Activated CD4-positive, alpha-beta T cell treated with anti-CD3 and anti-CD28 coated beads for 24 hours (primary cell): ENCODE data around the gene HOGA1.
"Not testable (repeated sequence)": the region's sequence is repeated elsewhere in the genome, so short reads cannot be mapped to it uniquely, and the experiment has no call there.

ENCODE experiments used
- DNase-seq, 2 donors: peaks; one replicate each; pipeline ENCODE4 v3.0.0-alpha.2; 2020; ENCODE audit warnings: low read depth in 2 of 2

The HOGA1 gene

DNA sequence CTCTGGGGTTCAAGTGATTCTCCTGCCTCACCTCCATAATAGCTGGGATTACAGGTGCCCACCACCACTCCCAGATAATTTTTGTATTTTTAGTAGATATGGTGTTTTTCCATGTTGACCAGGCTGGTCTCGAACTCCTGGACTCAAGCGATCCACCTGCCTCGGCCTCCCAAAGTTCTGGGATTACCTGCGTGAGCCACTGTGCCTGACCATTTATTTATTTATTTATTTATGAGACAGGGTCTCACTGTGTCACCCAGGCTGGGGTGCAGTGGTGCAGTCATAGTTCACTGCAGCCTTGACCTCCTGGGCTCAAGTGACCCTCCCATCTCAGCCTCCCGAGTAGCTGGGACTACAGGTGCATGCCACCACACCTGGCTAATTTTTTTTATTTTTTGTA lies 29.9 kb upstream of the HOGA1 start:
- not testable (repeated sequence) for DNase-seq

DNA sequence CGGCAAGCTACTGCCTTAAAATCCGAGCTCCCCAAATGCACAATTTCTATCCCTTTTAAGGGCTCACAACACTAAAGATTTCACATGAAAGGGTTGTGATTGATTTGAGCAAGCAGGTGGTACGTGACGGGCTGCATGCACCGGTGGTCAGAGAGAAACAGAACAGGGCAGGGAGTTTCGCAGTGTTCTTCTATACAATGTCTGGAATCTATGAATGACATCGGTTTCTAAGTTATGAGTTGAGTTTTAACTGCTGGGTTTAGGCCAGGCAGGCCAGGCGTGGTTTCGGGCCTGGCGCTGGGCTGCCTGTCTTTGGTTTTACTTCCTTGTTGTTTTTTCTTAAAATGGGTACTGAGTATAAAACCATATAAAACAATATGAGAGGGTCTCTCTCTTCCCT lies 28.6 kb upstream of the HOGA1 start:
- not testable (repeated sequence) for DNase-seq

DNA sequence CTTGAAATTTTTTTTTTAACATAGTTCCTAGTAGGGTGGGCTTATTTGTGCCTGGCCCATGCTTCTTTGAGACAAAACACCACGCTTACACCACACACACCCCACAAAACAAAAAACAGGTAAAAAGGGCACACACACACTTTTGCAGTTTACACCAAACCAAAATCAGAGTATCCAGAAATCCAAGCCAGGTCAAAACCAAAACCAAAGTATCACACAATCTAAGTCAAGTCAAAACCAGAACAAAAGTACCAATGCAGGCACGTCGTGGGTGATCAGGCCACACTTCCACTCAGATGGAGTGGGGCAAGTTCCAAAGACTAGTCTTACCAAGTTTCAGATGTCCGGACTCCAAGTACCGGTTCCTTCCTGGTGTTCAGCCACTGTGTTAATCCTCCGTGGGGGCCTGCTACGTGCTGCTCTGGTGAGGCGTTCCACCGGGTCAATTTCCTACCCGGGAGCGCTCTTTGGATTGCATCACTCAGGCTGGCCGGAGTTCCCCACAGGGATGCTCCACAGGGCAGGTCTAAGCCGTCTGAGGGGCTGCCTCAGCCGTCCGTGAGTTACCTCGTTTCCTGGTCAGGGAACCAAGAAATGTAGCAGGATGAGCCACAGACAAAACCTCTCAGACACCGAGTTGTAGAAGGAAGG lies 23.3 kb upstream of the HOGA1 start:
- DNase-seq: not testable (repeated sequence)

DNA sequence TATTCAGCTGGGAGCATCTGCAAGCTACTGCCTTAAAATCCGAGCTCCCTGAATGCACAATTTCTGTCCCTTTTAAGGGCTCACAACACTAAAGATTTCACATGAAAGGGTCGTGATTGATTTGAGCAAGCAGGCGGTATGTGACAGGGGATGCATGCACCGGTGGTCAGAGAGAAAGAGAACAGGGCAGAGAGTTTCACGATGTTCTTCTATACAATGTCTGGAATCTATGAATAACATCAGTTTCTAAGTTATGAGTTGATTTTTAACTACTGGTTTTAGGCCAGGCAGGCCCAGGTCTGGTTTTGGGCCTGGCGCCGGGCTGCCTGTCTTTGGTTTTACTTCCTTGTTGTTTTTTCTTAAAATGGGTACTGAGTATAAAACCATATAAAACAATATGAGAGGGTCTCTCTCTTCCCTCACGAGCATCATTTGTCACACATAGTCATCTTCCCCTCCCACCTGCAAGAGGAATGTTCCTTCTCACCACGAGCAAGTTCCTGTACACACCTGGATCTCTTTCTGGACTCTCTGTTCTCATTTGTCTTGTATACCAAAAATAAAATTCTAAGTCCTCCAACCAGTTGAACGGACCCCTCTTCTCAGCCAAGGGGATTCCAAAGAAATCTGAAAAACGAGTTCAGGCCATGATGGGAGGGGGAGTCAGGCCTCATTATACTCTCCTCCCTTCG lies 22.7 kb upstream of the HOGA1 start:
- not testable (repeated sequence) for DNase-seq

DNA sequence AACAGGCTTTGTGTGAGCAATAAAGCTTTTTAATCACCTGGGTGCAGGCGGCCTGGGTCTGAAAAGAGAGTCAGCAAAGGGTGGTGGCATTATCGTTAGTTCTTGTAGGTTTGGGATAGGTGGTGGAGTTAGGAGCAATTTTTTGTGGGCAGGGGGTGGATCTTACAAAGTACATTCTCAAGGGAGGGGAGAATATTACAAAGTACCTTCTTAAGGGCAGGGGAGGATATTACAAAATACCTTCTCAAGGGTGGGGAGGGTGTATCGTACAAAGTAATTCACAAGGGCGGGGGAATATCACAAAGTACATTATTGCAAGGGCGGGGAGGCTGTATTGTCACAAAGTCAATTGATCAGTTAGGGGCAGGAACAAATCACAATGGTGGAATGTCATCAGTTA lies 21.9 kb upstream of the HOGA1 start:
- not testable (repeated sequence) for DNase-seq

DNA sequence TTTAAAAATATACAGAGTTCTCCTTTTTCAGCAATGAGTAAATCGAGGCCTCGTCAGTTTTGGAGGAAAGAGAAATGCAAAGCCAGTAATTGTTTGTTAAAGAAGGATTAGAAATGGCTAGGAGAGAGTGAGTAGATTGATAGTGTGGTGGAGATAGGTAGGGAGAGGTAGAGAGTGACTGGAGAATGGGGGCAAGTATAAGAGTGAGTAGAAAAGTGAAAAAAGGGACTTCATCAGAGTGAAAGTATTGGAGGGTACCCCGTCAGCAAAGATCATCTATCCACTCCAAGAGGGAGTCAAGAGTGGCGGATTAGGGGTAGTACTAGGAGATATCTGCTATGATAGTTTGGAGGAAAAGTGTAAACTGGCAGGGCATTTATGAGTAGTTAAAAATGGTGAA lies 20.9 kb upstream of the HOGA1 start:
- DNase-seq: no peak

DNA sequence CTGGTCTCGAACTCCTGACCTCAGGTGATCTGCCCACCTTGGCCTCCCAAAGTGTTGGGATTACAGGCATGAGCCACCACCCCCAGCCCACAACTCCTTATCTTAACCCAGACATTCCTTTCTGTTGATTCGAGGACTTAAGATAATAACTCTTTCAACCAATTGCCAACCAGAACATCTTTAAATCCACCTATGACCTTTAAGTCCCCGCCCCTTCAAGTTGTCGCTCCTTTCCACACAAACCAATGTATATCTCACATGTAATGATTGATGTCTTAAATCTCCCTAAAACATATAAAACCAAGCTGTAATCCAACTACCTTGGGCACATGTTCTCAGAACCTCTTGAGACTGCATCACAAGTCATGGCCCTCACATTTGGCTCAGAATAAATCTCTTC lies 19.4 kb upstream of the HOGA1 start:
- DNase-seq: no peak

DNA sequence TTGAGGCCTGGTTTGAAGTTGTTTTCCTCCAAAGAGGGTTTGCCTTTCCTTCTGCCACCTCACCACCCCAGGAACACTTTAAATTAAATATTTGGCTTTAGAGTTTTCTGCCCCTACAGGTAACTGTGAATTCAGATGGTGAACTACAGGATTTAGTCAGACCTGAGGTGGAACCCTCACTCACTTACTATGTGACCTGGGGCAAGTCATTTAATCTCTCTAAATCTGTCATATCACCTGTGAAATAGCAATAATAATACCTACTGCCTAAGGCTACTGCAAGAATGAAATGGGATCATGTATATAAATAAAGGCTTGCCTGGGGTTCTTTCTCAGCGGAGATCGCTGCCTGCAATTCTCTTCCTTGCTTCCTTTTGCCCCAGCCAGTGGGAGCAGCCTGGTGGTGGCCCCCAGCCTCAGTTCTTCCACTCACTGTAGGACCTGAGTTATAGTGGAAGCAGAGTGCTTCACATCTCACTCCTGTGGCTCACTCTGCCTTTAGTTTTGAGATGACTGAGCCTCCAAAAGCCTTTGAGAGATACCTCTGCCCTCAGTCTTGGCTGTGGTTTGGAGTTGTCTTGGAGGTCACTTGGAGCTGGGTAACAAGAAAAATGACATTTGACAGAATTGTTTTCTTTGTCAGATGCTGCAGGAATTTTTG lies 17.7 kb upstream of the HOGA1 start:
- DNase-seq: no peak

DNA sequence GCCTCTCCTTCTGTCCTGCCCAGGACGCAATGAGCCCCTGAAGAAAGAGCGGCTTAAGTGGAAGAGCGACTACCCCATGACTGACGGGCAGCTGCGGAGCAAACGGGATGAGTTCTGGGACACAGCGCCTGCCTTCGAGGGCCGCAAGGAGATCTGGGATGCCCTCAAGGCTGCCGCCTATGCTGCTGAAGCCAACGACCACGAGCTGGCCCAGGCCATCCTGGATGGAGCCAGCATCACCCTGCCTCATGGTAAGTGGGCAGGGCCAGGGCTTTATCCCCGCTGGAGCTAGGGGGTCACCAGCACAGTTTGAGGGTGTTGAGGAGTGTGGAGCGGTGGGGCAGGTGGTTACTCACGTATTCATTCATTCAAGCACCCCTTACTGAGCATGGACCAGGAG lies 16.3 kb upstream of the HOGA1 start:
- DNase-seq: no peak

DNA sequence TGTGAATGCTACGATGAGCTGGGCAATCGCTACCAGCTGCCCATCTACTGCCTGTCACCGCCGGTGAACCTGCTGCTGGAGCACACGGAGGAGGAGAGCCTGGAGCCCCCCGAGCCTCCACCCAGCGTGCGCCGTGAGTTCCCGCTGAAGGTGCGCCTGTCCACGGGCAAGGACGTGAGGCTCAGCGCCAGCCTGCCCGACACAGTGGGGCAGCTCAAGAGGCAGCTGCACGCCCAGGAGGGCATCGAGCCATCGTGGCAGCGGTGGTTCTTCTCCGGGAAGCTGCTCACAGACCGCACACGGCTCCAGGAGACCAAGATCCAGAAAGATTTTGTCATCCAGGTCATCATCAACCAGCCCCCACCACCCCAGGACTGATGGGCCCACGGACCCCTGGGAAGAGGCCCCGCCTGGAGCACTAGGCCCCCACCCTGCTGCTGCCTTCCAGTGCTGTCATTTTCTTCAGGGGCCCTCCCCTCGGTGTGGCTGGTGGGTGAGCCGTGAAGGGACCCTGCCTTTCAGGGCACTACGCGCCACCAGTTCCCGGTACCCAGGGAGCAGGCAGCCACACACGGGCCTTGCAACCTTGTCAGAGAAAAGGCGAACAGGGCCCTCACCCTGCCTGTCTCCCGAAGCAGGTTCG lies 13.9 kb upstream of the HOGA1 start:
- no peak for DNase-seq

DNA sequence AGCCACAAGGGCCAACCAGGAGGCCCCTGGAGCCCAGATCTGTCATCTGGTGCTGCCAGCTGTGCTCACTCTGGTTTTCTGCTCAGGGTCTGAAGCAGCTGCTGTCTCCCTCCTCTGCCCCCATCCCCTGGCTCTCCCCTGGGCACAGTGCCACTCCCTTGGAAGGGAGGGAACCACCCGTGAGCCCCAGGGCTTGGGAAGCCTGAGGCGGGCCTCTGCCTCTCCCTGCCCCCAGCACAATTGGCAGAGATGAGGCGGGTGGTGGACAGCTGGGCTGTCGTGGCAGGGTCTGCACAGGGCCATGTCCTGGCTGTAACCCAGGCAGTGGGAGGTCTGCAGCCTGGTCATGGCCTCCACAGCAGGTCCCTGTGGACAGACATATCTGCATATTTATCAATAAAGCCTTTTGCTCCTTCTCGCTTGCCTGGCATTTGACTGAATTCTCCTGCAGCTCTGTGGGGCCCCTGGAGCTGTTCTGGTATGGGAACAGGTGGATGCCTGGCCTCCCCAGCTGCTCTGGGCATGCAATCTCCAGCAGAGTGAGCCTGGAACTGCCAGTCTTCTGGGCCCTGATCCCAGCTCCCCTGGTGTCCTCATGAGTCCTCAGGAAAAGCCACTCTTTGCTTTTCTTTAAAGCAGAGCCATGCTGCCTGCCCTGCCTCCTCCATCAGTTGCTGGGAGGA lies 13.3 kb upstream of the HOGA1 start:
- no peak for DNase-seq

DNA sequence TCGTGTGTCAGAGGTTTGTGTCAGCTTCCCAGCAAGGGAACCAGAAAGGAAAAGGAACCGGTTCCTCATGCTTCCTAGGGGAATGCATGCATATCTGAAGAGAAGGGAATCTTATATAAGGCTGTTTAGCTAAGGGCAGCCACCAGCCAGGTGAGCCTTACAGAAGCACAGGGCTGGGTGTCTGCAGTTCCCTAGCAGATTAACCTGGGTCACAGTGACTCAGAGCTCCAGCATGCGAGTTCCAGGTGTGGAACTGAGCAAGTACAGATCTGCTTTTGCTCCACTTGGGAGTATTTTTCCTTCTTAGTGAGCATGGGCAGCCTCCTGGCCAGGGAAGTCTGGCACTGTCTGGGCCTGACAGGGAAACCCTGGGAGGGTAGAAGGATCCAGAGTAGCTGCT lies 12.6 kb upstream of the HOGA1 start:
- no peak for DNase-seq

DNA sequence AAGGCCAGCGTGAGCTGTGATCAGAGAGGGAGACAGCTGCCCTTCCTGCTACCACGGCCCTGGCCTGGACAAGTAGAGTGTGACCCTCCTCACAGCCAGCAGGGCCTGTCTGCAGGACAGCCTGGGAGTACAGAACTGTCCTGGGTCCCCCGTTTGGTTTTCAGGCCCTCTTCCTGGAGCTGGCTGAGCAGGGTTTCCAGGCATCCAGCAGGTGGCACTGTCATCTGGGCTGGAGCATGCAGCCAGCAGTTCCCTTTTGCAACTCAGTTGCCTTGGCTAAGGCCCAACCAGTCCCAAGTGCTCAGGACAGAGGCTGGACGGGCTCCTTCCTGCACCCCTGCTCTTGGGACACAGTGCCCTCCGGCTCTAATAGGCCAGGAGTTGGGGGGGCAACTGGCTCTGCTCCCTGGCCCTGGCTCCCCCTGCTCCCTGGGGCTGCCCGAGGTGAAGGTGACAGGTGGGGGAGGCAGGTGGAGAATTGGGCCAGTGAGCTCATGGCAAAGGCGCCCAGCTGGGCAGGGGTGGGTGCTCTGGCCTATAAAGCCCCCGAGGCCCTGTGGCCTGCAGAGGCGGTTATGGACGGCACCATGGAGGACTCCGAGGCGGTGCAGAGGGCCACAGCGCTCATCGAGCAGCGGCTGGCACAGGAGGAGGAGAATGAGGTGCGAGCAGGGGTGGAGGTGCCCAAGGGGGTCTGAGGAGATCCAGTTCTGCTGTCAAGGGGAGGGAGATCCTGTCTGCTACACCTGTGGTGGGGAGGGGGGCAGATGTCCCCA lies 11.8 kb upstream of the HOGA1 start, which contains the start of gene ANKRD2:
Gene ANKRD2 (plus strand): TSS at position 566 of the 776 bp plus-strand sequence. CDS start 10 bp downstream, at position 576.
- peak; percentile 29 to 47 for DNase-seq

DNA sequence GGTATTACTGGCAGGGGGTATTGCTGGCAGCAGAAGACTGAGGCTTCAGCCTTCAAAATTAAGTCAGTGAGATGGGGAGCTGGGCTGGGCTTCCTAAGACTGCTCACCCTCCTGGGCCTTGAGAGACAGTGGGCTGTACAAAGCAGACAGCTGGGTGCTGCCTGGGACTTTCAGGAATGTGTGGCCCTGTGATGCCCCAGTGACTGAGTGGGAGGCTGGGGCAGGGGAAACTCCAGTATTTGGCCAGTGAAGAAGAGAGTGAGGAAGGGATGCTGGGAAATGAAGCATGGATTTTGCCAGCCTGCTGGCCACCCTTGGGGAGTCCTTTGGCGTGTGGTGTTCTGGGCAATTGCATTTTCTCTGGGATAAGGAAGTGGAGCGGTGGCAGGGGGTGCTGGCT lies 11.2 kb upstream of the HOGA1 start:
- DNase-seq: no peak

DNA sequence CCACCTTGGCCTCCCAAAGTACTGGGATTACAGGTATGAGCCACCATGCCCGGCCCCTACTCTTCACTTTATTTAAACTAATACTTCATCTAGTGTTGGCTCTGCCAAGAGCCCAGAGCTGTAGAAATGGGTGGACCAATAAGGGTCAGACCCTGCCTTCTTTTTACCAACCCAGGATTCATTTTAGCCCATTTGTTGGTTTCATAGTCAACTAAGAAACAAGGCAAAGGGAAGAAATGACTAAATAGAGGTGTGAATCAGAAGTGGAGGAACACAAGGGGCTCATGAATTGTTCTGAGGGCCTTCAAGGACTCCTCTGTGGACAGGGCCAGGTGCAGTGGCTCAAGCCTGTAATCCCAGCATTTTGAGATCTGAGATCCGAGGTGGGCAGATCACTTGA lies 10.5 kb upstream of the HOGA1 start:
- no peak for DNase-seq

DNA sequence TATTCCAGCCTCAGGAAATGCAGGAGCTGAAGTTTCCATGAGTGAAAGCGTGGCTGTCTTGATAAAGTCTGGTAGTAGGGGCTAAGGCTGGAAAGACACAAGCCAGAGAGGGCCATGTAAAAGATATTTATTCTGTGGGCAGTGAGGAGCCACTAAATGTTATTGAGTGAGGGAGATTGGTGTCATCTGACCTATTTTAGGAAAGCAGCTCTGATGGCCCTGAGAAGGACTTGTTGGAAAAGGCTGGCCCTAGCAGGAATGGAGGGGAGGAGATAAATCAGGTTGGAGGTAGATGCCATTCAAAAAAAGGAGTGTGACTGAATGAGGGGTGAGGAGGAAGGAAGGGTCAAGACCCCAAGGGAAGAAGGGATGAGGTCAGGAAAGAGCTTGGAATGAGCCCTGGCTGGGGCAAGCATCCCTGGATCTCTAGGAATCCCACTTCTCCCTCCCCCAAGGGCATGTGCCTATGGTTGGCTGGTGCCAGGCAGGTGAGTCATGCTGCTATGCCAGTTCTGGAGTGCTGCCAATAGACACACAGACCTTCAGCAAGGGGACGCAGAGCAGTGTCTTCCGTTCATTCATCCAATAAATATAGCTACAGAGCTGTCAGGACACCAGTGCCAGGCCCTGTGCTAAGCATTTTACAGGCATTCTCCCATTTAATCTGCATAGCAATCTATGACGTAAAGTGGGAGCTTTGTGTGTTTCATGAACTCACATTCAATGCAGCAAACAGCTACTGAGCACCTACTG lies 9.6 kb upstream of the HOGA1 start:
- no peak for DNase-seq

DNA sequence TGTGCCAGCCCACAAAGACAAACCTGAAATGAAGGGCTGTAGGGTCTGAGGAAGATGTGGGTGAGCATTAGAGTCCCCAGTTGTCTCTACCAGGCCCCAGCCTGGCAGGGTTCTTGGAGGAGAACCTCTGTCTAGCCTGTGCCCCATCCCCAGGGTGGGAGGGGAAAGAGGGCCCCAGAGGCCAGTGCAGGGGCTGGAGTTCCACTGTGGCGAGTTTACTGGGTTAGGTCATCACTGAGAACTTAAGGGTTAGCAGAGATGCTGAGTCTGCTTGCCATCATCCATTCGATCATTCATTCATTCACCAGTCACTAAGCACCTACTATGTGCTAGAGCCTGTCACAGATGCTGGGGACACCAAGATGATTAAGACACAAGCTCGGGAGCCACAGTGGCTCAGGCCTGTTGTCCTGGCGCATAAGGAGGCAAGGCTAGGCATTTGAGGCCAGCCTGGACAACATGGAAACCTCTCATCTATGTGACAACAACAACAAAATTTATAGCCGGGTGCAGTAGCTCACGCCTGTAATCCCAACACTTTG lies 9.0 kb upstream of the HOGA1 start:
- DNase-seq: no peak

DNA sequence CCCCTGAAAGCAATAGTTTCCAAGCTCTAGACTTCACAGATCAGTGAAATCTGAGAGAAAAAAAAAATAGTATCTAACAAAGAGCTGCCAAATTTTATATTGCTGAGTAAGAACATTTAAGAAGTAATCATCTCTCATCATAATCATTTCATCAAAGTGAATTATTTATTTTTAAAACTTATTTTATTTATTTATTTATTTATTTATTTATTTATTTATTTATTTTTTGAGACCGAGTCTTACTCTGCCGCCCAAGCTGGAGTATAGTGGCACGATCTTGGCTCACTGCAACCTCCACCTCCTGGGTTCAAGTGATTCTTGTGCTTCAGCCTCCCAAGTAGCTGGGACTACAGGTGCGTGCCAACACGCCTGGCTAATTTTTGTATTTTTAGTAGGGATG lies 7.7 kb upstream of the HOGA1 start:
- not testable (repeated sequence) for DNase-seq

DNA sequence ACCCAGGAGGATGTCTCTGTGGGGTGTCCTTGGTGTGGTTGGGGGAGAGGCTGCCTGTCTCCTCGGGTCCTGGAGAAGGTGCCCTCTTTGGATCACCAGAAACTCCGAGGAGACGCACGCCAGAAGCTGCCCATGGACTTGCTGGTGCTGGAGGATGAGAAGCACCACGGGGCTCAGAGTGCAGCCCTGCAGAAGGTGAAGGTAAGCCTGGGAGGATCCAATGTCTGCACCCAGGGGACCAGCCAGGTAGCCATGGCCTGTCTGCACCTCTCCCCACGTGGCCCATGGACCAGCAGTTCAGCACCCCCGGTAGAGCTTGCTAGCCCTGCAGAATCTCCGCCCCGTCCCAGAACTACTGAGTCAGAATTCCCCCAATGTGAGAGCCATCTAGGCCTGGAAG lies 6.5 kb upstream of the HOGA1 start:
- no peak for DNase-seq

DNA sequence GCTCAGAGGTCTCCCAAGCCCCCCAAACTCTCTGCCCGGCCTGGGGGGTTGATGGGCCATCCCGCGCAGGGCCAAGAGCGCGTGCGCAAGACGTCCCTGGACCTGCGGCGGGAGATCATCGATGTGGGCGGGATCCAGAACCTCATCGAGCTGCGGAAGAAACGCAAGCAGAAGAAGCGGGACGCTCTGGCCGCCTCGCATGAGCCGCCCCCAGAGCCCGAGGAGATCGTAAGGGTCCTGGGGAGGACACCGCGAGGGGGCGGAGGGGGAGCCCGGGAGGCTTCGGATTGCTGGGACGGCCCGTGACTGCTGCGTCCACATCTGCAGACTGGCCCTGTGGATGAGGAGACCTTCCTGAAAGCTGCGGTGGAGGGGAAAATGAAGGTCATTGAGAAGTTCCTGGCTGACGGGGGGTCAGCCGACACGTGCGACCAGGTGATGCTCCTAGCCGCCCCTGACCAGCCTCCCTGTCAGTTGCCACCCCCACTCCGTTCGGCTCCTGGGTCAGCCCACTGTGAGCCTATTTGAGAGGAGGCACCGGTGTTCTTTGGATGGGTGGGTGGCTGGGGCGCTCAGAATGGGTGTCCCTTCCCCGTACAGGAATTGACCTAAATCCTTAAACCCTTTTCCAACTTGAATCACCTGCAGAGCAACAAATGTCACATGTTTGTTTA lies 5.9 kb upstream of the HOGA1 start:
- DNase-seq: no peak
